Endothelial cell of umbilical vein (primary cell): ENCODE data around the gene SZT2. TPM values are rescaled to one million over a fixed set of nuclear protein-coding genes. Genes with fewer than 3 reads are reported as not detected.

ENCODE experiments used
- BruUV-seq: library from RNA; stranded (reverse); fragments of 400-500 nt; replicated peaks from 2 replicates; lab custom pipeline; 2021; lab: Mats Ljungman, UMichigan
- CTCF ChIA-PET: fragments of 300-600, 350-600 bp; sonication (Branson Sonifier 250); formaldehyde crosslinking; loops from one replicate; lab custom pipeline; 2021; ENCODE audit warnings: antibody characterized with exemption, inconsistent platforms; lab: Charles Lee
- POLR2A ChIA-PET: fragments of 300-600, 350-600 bp; sonication (Branson Sonifier 250); formaldehyde crosslinking; loops from one replicate; lab custom pipeline; 2021; ENCODE audit warnings: antibody characterized with exemption, inconsistent platforms; lab: Charles Lee
- DNase-seq: peaks from one replicate; pipeline ENCODE4 v3.0.0-alpha.2; 2011; ENCODE audit warnings: low read depth, low spot score
- FAIRE-seq: peaks from 2 replicates; lab custom pipeline; 2011; peaks lifted over from hg19 to GRCh38; lab: Jason Lieb, UNC
- H2AFZ ChIP-seq: 2 replicates; pipeline ENCODE4 v1.6.0; 2012; ENCODE audit warnings: low read depth, low read length, control low read depth, inconsistent platforms
- H3K27ac ChIP-seq: 2 replicates; pipeline ENCODE4 v1.5.1; 2011; ENCODE audit warnings: low read depth, mild to moderate bottlenecking, control low read depth, low read length, moderate library complexity; ENCODE audit not compliant: insufficient read depth
- H3K27me3 ChIP-seq, 2 experiments: 2 replicates each; pipeline versions ENCODE4 v1.6.0 to v1.6.1; 2011; ENCODE audit warnings: low read length in 2 of 2, mixed read lengths in 1 of 2; ENCODE audit not compliant: control insufficient read depth in 2 of 2, insufficient read depth in 2 of 2
- H3K36me3 ChIP-seq, 2 experiments: 2 replicates in 1 of 2; 3 replicates in 1 of 2; pipeline ENCODE4 v1.5.1; 2011; ENCODE audit warnings: low read length in 2 of 2, mild to moderate bottlenecking in 1 of 2, moderate library complexity in 1 of 2; ENCODE audit not compliant: control insufficient read depth in 2 of 2, insufficient read depth in 2 of 2; ENCODE audit errors: extremely low read depth in 1 of 2
- H3K4me1 ChIP-seq: 3 replicates; pipeline ENCODE4 v1.5.1; 2011; ENCODE audit warnings: mild to moderate bottlenecking, low read length; ENCODE audit not compliant: control insufficient read depth, insufficient read depth; ENCODE audit errors: extremely low read depth
- H3K4me2 ChIP-seq: 2 replicates; pipeline ENCODE4 v1.6.1; 2011; ENCODE audit warnings: low read length, control low read depth, mixed read lengths; ENCODE audit not compliant: insufficient read depth
- H3K4me3 ChIP-seq, 3 experiments: fragments of 200-600 bp in 1 of 3; sonication (generic), shearing (Covaris generic) in 1 of 3; replicated peaks in 1 of 3; 2 replicates each; pipeline ENCODE4 v1.5.1; 2011 to 2016; ENCODE audit warnings: control low read depth in 3 of 3, low read length in 3 of 3, mild to moderate bottlenecking in 2 of 3, inconsistent platforms in 1 of 3, low read depth in 1 of 3, moderate library complexity in 1 of 3; ENCODE audit not compliant: insufficient read depth in 1 of 3
- H3K79me2 ChIP-seq: 2 replicates; pipeline ENCODE4 v1.6.0; 2012; ENCODE audit warnings: low read length, inconsistent platforms; ENCODE audit not compliant: control insufficient read depth, insufficient read depth
- H3K9ac ChIP-seq: replicated peaks from 2 replicates; pipeline ENCODE3; 2011; ENCODE audit warnings: low read length, control low read depth; ENCODE audit not compliant: insufficient read depth; ENCODE audit errors: extremely low read depth
- H3K9me1 ChIP-seq: replicated peaks from 3 replicates; pipeline ENCODE4 v1.6.0; 2011; ENCODE audit warnings: mild to moderate bottlenecking, low read length; ENCODE audit not compliant: control insufficient read depth, insufficient read depth; ENCODE audit errors: extremely low read depth
- H3K9me3 ChIP-seq: replicated peaks from 2 replicates; pipeline ENCODE4 v1.5.1; 2012; ENCODE audit warnings: low read length, inconsistent platforms; ENCODE audit not compliant: control insufficient read depth, insufficient read depth
- H4K20me1 ChIP-seq: replicated peaks from 2 replicates; pipeline ENCODE3; 2011; ENCODE audit warnings: mild to moderate bottlenecking, low read length; ENCODE audit not compliant: control insufficient read depth, insufficient read depth; ENCODE audit errors: extremely low read depth
- CTCF ChIP-seq, 2 donors: IDR thresholded peaks; 1 replicate in 1 of 2; 2 replicates in 1 of 2; pipeline ENCODE4 v1.5.1; 2011; ENCODE audit warnings: low read length in 2 of 2, mild to moderate bottlenecking in 2 of 2, moderate library complexity in 2 of 2, control low read depth in 1 of 2, inconsistent platforms in 1 of 2, low read depth in 1 of 2; ENCODE audit not compliant: insufficient read depth in 1 of 2; ENCODE audit errors: extremely low read depth in 1 of 2
- EZH2 ChIP-seq: IDR thresholded peaks from 2 replicates; pipeline ENCODE4 v1.6.1; 2012; ENCODE audit warnings: borderline replicate concordance, low read depth, mild to moderate bottlenecking, moderate library complexity, low read length, inconsistent platforms; ENCODE audit not compliant: severe bottlenecking
- FOS ChIP-seq: IDR thresholded peaks from 2 replicates; pipeline ENCODE4 v1.6.1; 2011; ENCODE audit warnings: mild to moderate bottlenecking, low read length, moderate library complexity, borderline replicate concordance; ENCODE audit not compliant: insufficient read depth
- GATA2 ChIP-seq: IDR thresholded peaks from 2 replicates; pipeline ENCODE4 v1.7.0; 2011; ENCODE audit warnings: low read depth, mild to moderate bottlenecking, moderate library complexity, mixed read lengths, low read length; ENCODE audit not compliant: insufficient read length, insufficient read depth
- JUN ChIP-seq: IDR thresholded peaks from 2 replicates; pipeline ENCODE4 v1.6.1; 2011; ENCODE audit warnings: borderline replicate concordance, low read depth; ENCODE audit not compliant: insufficient read length, insufficient read depth
- MAX ChIP-seq: IDR thresholded peaks from 2 replicates; pipeline ENCODE4 v1.6.1; 2011; ENCODE audit not compliant: insufficient read depth, insufficient read length
- MYC ChIP-seq: IDR thresholded peaks from one replicate; pipeline ENCODE4 v1.6.1; 2011; ENCODE audit warnings: mild to moderate bottlenecking, low read depth, low read length
- POLR2A ChIP-seq: IDR thresholded peaks from 2 replicates; pipeline ENCODE4 v1.6.1; 2012; ENCODE audit warnings: low read depth, mild to moderate bottlenecking, control low read depth, low read length
- POLR2AphosphoS5 ChIP-seq: IDR thresholded peaks from 2 replicates; pipeline ENCODE4 v1.6.1; 2012; ENCODE audit warnings: low read depth, mild to moderate bottlenecking, control low read depth, low read length, moderate library complexity; ENCODE audit not compliant: insufficient read depth
- dilution Hi-C: fragments of 300-500 bp; cut with MboI; formaldehyde crosslinking; loops from one replicate; pipeline ENCODE4 v1.15.0; 2019; ENCODE audit warnings: low sequenced_read_pairs; ENCODE audit not compliant: extremely low pct_ligation_motif_present
- intact Hi-C: fragments of 100-400 bp; cut with micrococcal nuclease; formaldehyde crosslinking; loops from one replicate; pipeline ENCODE4 v1.10.0; 2022
- polyA plus RNA-seq, 4 experiments: library from polyadenylated mRNA; depleted of rRNA in 3 of 4; stranded (reverse) in 3 of 4; unstranded in 1 of 4; fragments of >200 nt; gene quantifications; 2 replicates each; pipeline versions ENCODE4 v1.2.1 to v1.2.3, GENCODE V29; 2011 to 2012; ENCODE audit warnings: missing spikeins in 1 of 4
- total RNA-seq: library from RNA; stranded (reverse); gene quantifications from 2 replicates; pipeline ENCODE4 v1.2.3, GENCODE V29; 2021

SZT2 gene
- total and polyA plus RNA-seq, 2 donors (not counting 3 experiments of a cell fraction or from before 2014, with no cell fraction given), result 11.4 to 49.9 TPM

- no peaks in the 10 kb centered on the region for H3K4me1 ChIP-seq
- H3K27me3 ChIP-seq, result no peaks in the 10 kb centered on the region
- no peak for DNase-seq
- no peaks in the 10 kb centered on the region for H3K9me1 ChIP-seq
- TF ChIP-seq JUN, result no peak
- TF ChIP-seq POLR2A, result peak; percentile 36
- H3K9ac ChIP-seq, result no peak overlapping the region
- no peak for FAIRE-seq
- intact Hi-C loops (loop anchor here (5.0 kb wide), 1 partner anchor 35 kb away; no protein-coding TSS in a partner anchor), dilution Hi-C loops (no loop called here)
- no peaks in the 10 kb centered on the region for H4K20me1 ChIP-seq
- POLR2A ChIA-PET, result interaction anchor here (1.0 kb wide), 1 partner anchor 30 kb away, joined by 3 read pairs; no protein-coding TSS in a partner anchor
- no peak overlapping the region for H3K4me2 ChIP-seq
- no peaks in the 10 kb centered on the region for H3K79me2 ChIP-seq
- no peak overlapping the region for H2AFZ ChIP-seq
- H3K4me3 ChIP-seq, result no peak overlapping the region
- H3K27ac ChIP-seq, result no peak overlapping the region
- CTCF ChIA-PET, result interaction anchor here (1.2 kb wide), 1 partner anchor 215 kb away, joined by 3 read pairs; no protein-coding TSS in a partner anchor
- no peaks in the 10 kb centered on the region for H3K9me3 ChIP-seq
- BruUV-seq, result no TSS peak
- peaks cover 0 to 8% of the 10 kb centered on the region in 2 experiments for H3K36me3 ChIP-seq
Measured at GRCh38 chr1:43441894-43442637, 52.4 kb downstream of the SZT2 start.

GRCh38 chr1:43442756-43443155, 53.1 kb downstream of the SZT2 start:
- Histone ChIP-seq H3K9ac (no peak overlapping the region), H3K4me2 (no peak overlapping the region), H3K27ac (no peak overlapping the region), H3K4me1 (no peaks in the 10 kb centered on the region), H3K9me1 (no peaks in the 10 kb centered on the region), H3K4me3 (no peak overlapping the region), H3K27me3 (no peaks in the 10 kb centered on the region), H3K9me3 (no peaks in the 10 kb centered on the region), H4K20me1 (no peaks in the 10 kb centered on the region), H2AFZ (no peak overlapping the region), H3K36me3 (peaks cover 0 to 15% of the 10 kb centered on the region in 2 experiments), H3K79me2 (no peaks in the 10 kb centered on the region)
- BruUV-seq, result no TSS peak
- ChIA-PET POLR2A (interaction anchor here (1.0 kb wide), 1 partner anchor 29 kb away, joined by 3 read pairs; no protein-coding TSS in a partner anchor), CTCF (no interaction called here)
- intact Hi-C loops, result loop anchor here (5.0 kb wide), 1 partner anchor 35 kb away; no protein-coding TSS in a partner anchor
- DNase-seq, result no peak
- TF ChIP-seq MYC (no peak), POLR2A (no peak), MAX (no peak), CTCF (IDR thresholded peaks at IDR 0.05; ENCODE audit: extremely low read depth in 1 of 2, insufficient read depth in 1 of 2, low read depth in 1 of 2, low read length in 2 of 2) (no peak), POLR2AphosphoS5 (no peak), FOS (no peak), GATA2 (no peak), EZH2 (no peak), JUN (no peak)
- dilution Hi-C loops, result no loop called here
- FAIRE-seq, result no peak
